K562 (cell line): Measurements from ENCODE around the gene NR5A2. TPM values are rescaled to one million over a fixed set of nuclear protein-coding genes. Genes with fewer than 3 reads are reported as not detected.

Experiments
- DMBX1 ChIP-seq: fragments of 250-450 bp; sonication (Bioruptor Pico); IDR thresholded peaks from 2 replicates; pipeline ENCODE4 v1.8.0; 2022; ENCODE audit warnings: inconsistent platforms, mild to moderate bottlenecking, moderate library complexity, borderline replicate concordance
- ESRRB ChIP-seq: fragments of 250-450 bp; sonication (Bioruptor Pico); IDR thresholded peaks from 2 replicates; pipeline ENCODE4 v1.5.0; 2020; ENCODE audit warnings: mild to moderate bottlenecking, moderate library complexity, borderline replicate concordance
- FIP1L1 ChIP-seq: fragments of 200-400 bp; formaldehyde crosslinking; IDR thresholded peaks from 2 replicates; pipeline ENCODE4 v1.6.1; 2018; ENCODE audit warnings: mild to moderate bottlenecking, low read depth, low read length; ENCODE audit not compliant: poor library complexity, severe bottlenecking
- GTF2E2 ChIP-seq: fragments of 200-800 bp; sonication (Bioruptor generic); IDR thresholded peaks from 2 replicates; pipeline ENCODE4 v1.6.1; 2016; ENCODE audit warnings: missing genetic modification characterization, missing compliant biosample characterization
- KDM4B ChIP-seq, 2 experiments: fragments of 450-650 bp in 1 of 2; sonication (generic) in 1 of 2; IDR thresholded peaks; 2 replicates each; pipeline ENCODE4 v1.6.1; 2016 to 2017; ENCODE audit warnings: borderline replicate concordance in 2 of 2, antibody characterized with exemption in 1 of 2, low read depth in 1 of 2, mild to moderate bottlenecking in 1 of 2
- MGA ChIP-seq: fragments of 450-650 bp; IDR thresholded peaks from 2 replicates; pipeline ENCODE4 v1.6.1; 2016; ENCODE audit warnings: mild to moderate bottlenecking, moderate library complexity
- SAFB ChIP-seq: fragments of 200-400 bp; formaldehyde crosslinking; IDR thresholded peaks from 2 replicates; pipeline ENCODE4 v1.6.1; 2017; ENCODE audit warnings: low read depth, low read length, borderline replicate concordance
- SOX6 ChIP-seq: fragments of 450-650 bp; IDR thresholded peaks from 2 replicates; pipeline ENCODE4 v1.6.1; 2014; ENCODE audit warnings: mild to moderate bottlenecking
- THRAP3 ChIP-seq: fragments of 450-650 bp; IDR thresholded peaks from 2 replicates; pipeline ENCODE4 v1.6.1; 2016; ENCODE audit warnings: mild to moderate bottlenecking, inconsistent platforms, borderline replicate concordance
- ZNF165 ChIP-seq: fragments of 250-450 bp; sonication (Bioruptor Pico); IDR thresholded peaks from 2 replicates; pipeline ENCODE4 v1.4.0; 2020; ENCODE audit warnings: borderline replicate concordance
- ZNF408 ChIP-seq: fragments of 250-450 bp; sonication (Bioruptor Pico); IDR thresholded peaks from 2 replicates; pipeline ENCODE4 v1.4.0; 2020; ENCODE audit warnings: low read depth, mild to moderate bottlenecking, moderate library complexity
- polyA plus RNA-seq, 8 experiments: library from polyadenylated mRNA; depleted of rRNA in 4 of 8; stranded (reverse) in 5 of 8; unstranded in 3 of 8; fragments of >200 nt; fragmentation: Nextera tagmentation in 2 of 8; fragmentation: Illumina TruSeq in 1 of 8; extraction: Ambion mirVana in 2 of 8; extraction: Trizol in 1 of 8; gene quantifications; 2 replicates each; pipeline versions ENCODE4 v1.2.1 to v1.2.3, GENCODE V29; 2011 to 2014; ENCODE audit warnings: inconsistent platforms in 1 of 8, missing spikeins in 1 of 8
- total RNA-seq, 7 experiments: library from RNA; depleted of rRNA in 6 of 7; stranded (reverse); fragments of >200 nt in 6 of 7; fragmentation: Illumina TruSeq in 2 of 7; extraction: Trizol in 2 of 7; gene quantifications; 2 replicates each; pipeline versions ENCODE4 v1.2.1 to v1.2.3, GENCODE V29; 2011 to 2021; ENCODE audit warnings: low replicate concordance in 1 of 7
- TF ChIP-seq, protein P1 (sequence below): fragments of 450-650 bp; formaldehyde crosslinking; IDR thresholded peaks from 2 replicates; pipeline ENCODE4 v1.4.0; 2022; ENCODE audit warnings: missing genetic modification characterization
- TF ChIP-seq, protein P2 (sequence below), 2 experiments: fragments of 250-450 bp in 1 of 2; fragments of 450-650 bp in 1 of 2; sonication (Bioruptor Pico) in 1 of 2; IDR thresholded peaks; 2 replicates each; pipeline versions ENCODE4 v1.6.1 to v1.8.0; 2016 to 2021; ENCODE audit warnings: mild to moderate bottlenecking in 2 of 2, moderate library complexity in 2 of 2, missing compliant biosample characterization in 1 of 2, missing genetic modification characterization in 1 of 2

The NR5A2 gene
- total and polyA plus RNA-seq, 9 of the 15 experiments (the other 6 are each of a cell fraction or from before 2014, with no cell fraction given) = 0.13 to 0.40 (median 0.29) TPM

- TF ChIP-seq MGA = peak; percentile 81
- no peak for TF ChIP-seq THRAP3
- TF ChIP-seq GTF2E2 (tag) = no peak
- TF ChIP-seq, protein P1, sequence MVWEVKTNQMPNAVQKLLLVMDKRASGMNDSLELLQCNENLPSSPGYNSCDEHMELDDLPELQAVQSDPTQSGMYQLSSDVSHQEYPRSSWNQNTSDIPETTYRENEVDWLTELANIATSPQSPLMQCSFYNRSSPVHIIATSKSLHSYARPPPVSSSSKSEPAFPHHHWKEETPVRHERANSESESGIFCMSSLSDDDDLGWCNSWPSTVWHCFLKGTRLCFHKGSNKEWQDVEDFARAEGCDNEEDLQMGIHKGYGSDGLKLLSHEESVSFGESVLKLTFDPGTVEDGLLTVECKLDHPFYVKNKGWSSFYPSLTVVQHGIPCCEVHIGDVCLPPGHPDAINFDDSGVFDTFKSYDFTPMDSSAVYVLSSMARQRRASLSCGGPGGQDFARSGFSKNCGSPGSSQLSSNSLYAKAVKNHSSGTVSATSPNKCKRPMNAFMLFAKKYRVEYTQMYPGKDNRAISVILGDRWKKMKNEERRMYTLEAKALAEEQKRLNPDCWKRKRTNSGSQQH (CRISPR knock-in tag) = no peak
- TF ChIP-seq ESRRB = no peak
- TF ChIP-seq SAFB = no peak
- TF ChIP-seq, protein P2, sequence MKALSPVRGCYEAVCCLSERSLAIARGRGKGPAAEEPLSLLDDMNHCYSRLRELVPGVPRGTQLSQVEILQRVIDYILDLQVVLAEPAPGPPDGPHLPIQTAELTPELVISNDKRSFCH (CRISPR knock-in tag; IDR thresholded peaks at IDR 0.05) = no peak
- TF ChIP-seq, protein P2 (tag; IDR thresholded peaks at IDR 0.05) = no peak
- no peak for TF ChIP-seq FIP1L1
- TF ChIP-seq ZNF165 (CRISPR knock-in tag) = no peak
- TF ChIP-seq KDM4B (IDR thresholded peaks at IDR 0.05; ENCODE audit: borderline replicate concordance in 2 of 2, low read depth in 1 of 2) = no peak
- TF ChIP-seq DMBX1 (CRISPR knock-in tag) = 0 out of 2 replicates have a peak, but pooled peaks have one; percentile 70
- no peak for TF ChIP-seq ZNF408 (CRISPR knock-in tag)
- peak; percentile 59; the same call in 1 of the 2 replicates for TF ChIP-seq SOX6
These were observed 198.9 kb downstream of the NR5A2 start (continued) for GRCh38 chr1:200226268-200226968.
